ENCODE measurements around the gene PABPN1L. TPM values are rescaled to one million over a fixed set of nuclear protein-coding genes. Genes with fewer than 3 reads are reported as not detected.

Gene PABPN1L
- total RNA-seq, 1 donor from 2014 or later, result not detected

- Histone ChIP-seq H3K27ac (no peak overlapping the region), H3K27me3 (no peaks in the 10 kb centered on the region), H3K4me1 (peaks cover 17% of the 10 kb centered on the region), H3K9me3 (no peaks in the 10 kb centered on the region), H3K4me3 (no peak overlapping the region), H3K36me3 (no peaks in the 10 kb centered on the region)
- no peak for TF ChIP-seq POLR2AphosphoS5 (IDR thresholded peaks at IDR 0.05; ENCODE audit: insufficient read depth in 1 of 2, low read depth in 1 of 2)
- TF ChIP-seq CTCF (IDR thresholded peaks at IDR 0.05), result no peak
- TF ChIP-seq POLR2A (IDR thresholded peaks at IDR 0.05), result no peak
- intact Hi-C loops (cut with DNase I), result no loop called here
- DNase-seq (ENCODE audit: extremely low spot score in 2 of 2), result no peak
Measured at GRCh38 chr16:88876942-88877526, 10.6 kb upstream of the PABPN1L start.

DNA sequence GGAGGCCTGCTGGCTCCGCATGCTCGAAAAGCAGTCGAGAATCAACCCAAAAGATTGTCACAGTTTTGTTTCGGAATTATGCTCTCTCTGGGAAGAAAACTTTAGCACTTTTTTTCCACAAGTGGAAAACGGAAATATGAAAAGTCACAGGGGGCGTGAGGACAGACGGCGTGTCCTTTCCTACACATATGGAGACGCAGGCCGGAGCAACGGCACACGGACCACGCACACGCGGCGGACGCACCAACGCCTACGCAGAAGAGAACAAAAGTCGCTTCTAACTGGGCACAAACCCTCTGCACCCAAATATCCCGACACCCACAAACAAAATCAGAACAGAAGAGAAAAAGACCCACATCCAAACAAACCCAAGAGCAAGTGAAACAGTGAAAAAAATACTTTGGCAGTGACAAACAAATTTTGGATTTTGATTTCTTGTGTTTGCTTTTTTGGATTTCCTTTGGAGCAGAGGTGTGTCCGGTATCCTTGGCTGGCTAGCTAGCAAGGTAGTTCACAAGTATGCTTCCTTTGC is 9.3 kb upstream of the PABPN1L start:
- intact Hi-C loops (cut with DNase I), result no loop called here
- no peak for TF ChIP-seq CTCF (IDR thresholded peaks at IDR 0.05)
- no peak for TF ChIP-seq POLR2A (IDR thresholded peaks at IDR 0.05)
- no peak for TF ChIP-seq POLR2AphosphoS5 (IDR thresholded peaks at IDR 0.05; ENCODE audit: insufficient read depth in 1 of 2, low read depth in 1 of 2)

DNA sequence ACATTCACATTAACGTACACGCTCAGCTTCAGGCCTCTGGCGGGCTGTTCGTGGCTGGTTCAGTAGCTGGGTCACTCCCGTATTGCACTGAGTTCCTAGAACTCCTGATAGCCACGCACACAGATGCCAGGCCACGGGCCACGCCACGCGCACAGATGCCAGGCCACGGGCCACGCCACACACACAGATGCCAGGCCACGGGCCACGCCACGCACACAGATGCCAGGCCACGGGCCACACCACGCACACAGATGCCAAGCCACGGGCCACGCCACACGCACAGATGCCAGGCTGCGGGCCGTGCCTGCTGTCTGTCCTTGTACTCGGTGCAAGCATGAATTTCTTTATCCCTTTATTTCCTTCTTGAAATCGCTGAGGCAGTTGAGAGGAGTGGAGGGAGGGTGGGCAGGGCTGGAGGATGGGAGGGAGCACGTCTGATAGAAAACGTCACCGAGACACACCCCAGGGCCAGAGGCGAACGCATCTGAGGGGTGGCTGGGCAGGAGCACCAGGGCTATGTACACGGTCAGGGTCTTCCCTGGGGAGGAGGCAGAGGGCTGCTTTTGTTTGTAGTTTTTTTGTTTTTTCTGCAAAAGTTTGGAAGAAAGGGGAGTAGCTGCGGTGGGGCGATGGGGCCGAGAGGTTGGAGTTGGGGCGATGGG is 8.6 kb upstream of the PABPN1L start:
- H3K9me3 ChIP-seq, result no peaks in the 10 kb centered on the region

More for the DNA sequence above, 9.3 kb upstream of the PABPN1L start:
- Histone ChIP-seq H3K27ac (no peak overlapping the region), H3K4me3 (no peak overlapping the region), H3K36me3 (no peaks in the 10 kb centered on the region), H3K9me3 (no peaks in the 10 kb centered on the region), H3K4me1 (peaks cover 7% of the 10 kb centered on the region), H3K27me3 (no peaks in the 10 kb centered on the region)
- DNase-seq (ENCODE audit: extremely low spot score in 2 of 2), result no peak

GRCh38 chr16:88872650-88873331 is 6.3 kb upstream of the PABPN1L start:
- Histone ChIP-seq H3K27me3 (no peaks in the 10 kb centered on the region), H3K27ac (no peak overlapping the region), H3K4me3 (no peak overlapping the region), H3K4me1 (no peaks in the 10 kb centered on the region), H3K9me3 (no peaks in the 10 kb centered on the region), H3K36me3 (no peaks in the 10 kb centered on the region)
- intact Hi-C loops (cut with DNase I), result no loop called here
- TF ChIP-seq POLR2A (IDR thresholded peaks at IDR 0.05) (no peak), CTCF (IDR thresholded peaks at IDR 0.05) (no peak), POLR2AphosphoS5 (IDR thresholded peaks at IDR 0.05; ENCODE audit: insufficient read depth in 1 of 2, low read depth in 1 of 2) (no peak)
- DNase-seq (ENCODE audit: extremely low spot score in 2 of 2), result no peak

More for the DNA sequence above, 8.6 kb upstream of the PABPN1L start:
- H3K27ac ChIP-seq, result no peak overlapping the region
- H3K4me1 ChIP-seq, result no peaks in the 10 kb centered on the region
- intact Hi-C loops (cut with DNase I), result no loop called here
- TF ChIP-seq POLR2A (IDR thresholded peaks at IDR 0.05) (no peak), POLR2AphosphoS5 (IDR thresholded peaks at IDR 0.05; ENCODE audit: insufficient read depth in 1 of 2, low read depth in 1 of 2) (no peak), CTCF (IDR thresholded peaks at IDR 0.05) (no peak)
- H3K4me3 ChIP-seq, result no peak overlapping the region
- no peak for DNase-seq (ENCODE audit: extremely low spot score in 2 of 2)
- no peaks in the 10 kb centered on the region for H3K36me3 ChIP-seq
- no peaks in the 10 kb centered on the region for H3K27me3 ChIP-seq

Data from vagina (tissue), 2 donors.